GM19467 (cell line): Measurements from ENCODE around the gene RRP7A.
"Not testable (repeated sequence)": the region's sequence is repeated elsewhere in the genome, so short reads cannot be mapped to it uniquely, and the experiment has no call there.

Experiments used
- ATAC-seq: cut with Tn5 transposase; IDR thresholded peaks from one replicate; pipeline ENCODE4 v1.9.1; 2021; ENCODE audit warnings: mild to moderate bottlenecking, moderate library complexity; ENCODE audit not compliant: unreplicated experiment

RRP7A gene

GRCh38 chr22:42519525-42520401, at the start of gene RRP7A:
TSS of gene RRP7A (minus strand) at chr22:42519796. CDS start at chr22:42519786, 10 bp downstream.
- peak; percentile 62 for ATAC-seq

- not testable (repeated sequence) for ATAC-seq
Observed at GRCh38 chr22:42567950-42568349, 48.4 kb upstream of the RRP7A start.

- ATAC-seq = no peak
Observed at GRCh38 chr22:42565956-42566355, 46.4 kb upstream of the RRP7A start.

- no peak for ATAC-seq
Observed at GRCh38 chr22:42564699-42565098, 45.1 kb upstream of the RRP7A start.

- ATAC-seq = not testable (repeated sequence)
Observed at GRCh38 chr22:42563943-42564342, 44.3 kb upstream of the RRP7A start.

- no peak for ATAC-seq
Observed at GRCh38 chr22:42562684-42563083, 43.1 kb upstream of the RRP7A start.

GRCh38 chr22:42562279-42562678, 42.7 kb upstream of the RRP7A start:
- ATAC-seq = no peak

GRCh38 chr22:42561856-42562255, 42.3 kb upstream of the RRP7A start:
- no peak for ATAC-seq

- ATAC-seq = no peak
Observed at GRCh38 chr22:42560781-42561180, 41.2 kb upstream of the RRP7A start.

GRCh38 chr22:42560381-42560780, 40.8 kb upstream of the RRP7A start:
- no peak for ATAC-seq

GRCh38 chr22:42553475-42554361, 34.1 kb upstream of the RRP7A start, which contains the start of gene SERHL2:
TSS of gene SERHL2 (plus strand) at chr22:42553956. CDS start at chr22:42554021, 65 bp downstream.
- ATAC-seq = peak; percentile 55

GRCh38 chr22:42552294-42552647, 32.7 kb upstream of the RRP7A start:
- ATAC-seq = not testable (repeated sequence)

GRCh38 chr22:42549331-42550060, 29.9 kb upstream of the RRP7A start:
- no peak for ATAC-seq

GRCh38 chr22:42548597-42549330, 29.2 kb upstream of the RRP7A start:
- no peak for ATAC-seq

GRCh38 chr22:42548126-42548525, 28.5 kb upstream of the RRP7A start:
- ATAC-seq = not testable (repeated sequence)

GRCh38 chr22:42547562-42547961, 28.0 kb upstream of the RRP7A start:
- no peak for ATAC-seq

GRCh38 chr22:42544686-42545085, 25.1 kb upstream of the RRP7A start:
- ATAC-seq = no peak

GRCh38 chr22:42539236-42539771, 19.7 kb upstream of the RRP7A start:
- not testable (repeated sequence) for ATAC-seq

- not testable (repeated sequence) for ATAC-seq
Observed at GRCh38 chr22:42537199-42537831, 17.7 kb upstream of the RRP7A start.
